VCaP (cell line): Measurements from ENCODE around the gene RAD50.

Experiments used
- H3K27ac ChIP-seq: fragments of 450-650 bp; 2 replicates; pipeline ENCODE4 v1.5.1; 2017
- TF ChIP-seq, protein P1 (sequence below): fragments of 450-650 bp; conservative IDR thresholded peaks from 2 replicates; pipeline ENCODE4 v1.5.1; 2017; ENCODE audit warnings: mild to moderate bottlenecking, moderate library complexity

The RAD50 gene

DNA sequence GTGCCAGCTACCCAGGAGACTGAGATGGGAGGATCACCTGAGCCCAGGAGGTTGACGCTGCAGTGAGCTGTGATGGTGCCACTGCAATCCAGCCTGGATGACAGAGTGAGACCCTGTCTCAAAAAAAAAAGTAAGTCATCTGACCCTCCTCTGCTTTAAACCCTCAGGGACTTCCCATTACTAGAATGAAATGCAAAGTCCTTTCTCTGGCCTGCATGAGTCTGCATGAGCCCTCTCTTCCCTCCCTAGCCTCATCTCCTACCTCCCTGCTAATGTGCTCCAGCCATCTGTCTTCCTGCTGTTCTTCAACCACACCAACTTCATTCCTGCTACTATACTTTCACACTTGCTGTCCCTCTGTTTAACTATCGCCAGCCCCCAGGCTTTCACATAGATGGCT lies 28.8 kb upstream of the RAD50 start:
- H3K27ac ChIP-seq: no peak overlapping the region
- TF ChIP-seq, protein P1, sequence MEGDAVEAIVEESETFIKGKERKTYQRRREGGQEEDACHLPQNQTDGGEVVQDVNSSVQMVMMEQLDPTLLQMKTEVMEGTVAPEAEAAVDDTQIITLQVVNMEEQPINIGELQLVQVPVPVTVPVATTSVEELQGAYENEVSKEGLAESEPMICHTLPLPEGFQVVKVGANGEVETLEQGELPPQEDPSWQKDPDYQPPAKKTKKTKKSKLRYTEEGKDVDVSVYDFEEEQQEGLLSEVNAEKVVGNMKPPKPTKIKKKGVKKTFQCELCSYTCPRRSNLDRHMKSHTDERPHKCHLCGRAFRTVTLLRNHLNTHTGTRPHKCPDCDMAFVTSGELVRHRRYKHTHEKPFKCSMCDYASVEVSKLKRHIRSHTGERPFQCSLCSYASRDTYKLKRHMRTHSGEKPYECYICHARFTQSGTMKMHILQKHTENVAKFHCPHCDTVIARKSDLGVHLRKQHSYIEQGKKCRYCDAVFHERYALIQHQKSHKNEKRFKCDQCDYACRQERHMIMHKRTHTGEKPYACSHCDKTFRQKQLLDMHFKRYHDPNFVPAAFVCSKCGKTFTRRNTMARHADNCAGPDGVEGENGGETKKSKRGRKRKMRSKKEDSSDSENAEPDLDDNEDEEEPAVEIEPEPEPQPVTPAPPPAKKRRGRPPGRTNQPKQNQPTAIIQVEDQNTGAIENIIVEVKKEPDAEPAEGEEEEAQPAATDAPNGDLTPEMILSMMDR: no peak

DNA sequence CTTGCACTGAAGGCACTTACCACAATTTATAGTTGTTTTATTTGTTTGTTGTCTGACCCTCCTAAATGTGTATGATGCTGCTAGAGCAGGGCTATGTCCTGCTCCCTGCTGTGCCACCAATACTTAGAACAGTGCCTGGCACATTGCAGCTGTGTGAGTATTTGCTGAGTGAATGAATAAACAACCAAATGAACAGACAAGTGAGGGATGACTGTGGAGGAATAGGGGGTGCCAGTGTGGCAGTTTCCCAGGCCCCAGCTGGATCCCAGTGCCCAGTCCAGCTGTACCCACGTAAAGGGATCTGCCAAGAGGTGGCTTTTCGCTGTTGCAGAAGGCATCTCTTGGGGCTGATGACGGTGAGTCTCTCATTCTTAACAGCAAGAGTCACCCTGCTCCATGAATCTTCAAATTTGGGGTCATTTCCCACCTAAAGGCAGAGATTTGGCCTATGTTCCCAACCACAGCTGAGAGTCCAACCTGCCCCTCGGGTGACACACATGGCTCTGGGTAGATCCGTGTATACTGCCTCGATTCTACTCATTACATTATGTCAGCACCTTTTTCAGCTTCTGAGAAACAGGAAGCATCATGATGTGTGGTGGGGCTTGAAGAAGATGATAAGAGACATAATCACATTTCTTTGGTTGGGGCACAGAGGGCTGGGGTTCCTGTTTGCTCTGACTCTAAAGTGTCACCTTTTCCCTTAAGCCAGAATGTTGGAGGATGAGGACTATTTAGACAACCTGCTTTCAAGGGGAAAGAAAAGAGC lies 27.7 kb upstream of the RAD50 start:
- H3K27ac ChIP-seq: no peak overlapping the region
- TF ChIP-seq, protein P1: no peak

DNA sequence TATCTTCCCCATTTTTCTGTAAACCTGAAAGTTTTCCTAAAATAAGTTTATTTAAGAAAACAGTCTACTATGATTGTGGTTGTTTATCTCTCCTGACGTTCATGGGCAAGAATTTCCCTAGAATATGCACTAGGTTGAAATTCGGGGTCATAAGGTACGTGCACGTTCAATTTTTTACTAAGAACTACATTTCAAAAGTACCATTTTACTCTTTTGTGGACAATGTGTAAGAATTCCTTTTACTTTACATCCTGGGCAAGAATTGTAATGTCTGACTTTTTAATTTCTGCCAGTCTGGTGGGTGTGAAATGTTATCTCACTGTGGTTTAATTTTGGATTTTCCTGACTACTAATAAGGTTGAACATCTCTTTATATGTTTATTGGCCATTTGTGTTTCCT lies 25.8 kb upstream of the RAD50 start:
- no peak overlapping the region for H3K27ac ChIP-seq
- TF ChIP-seq, protein P1: no peak

DNA sequence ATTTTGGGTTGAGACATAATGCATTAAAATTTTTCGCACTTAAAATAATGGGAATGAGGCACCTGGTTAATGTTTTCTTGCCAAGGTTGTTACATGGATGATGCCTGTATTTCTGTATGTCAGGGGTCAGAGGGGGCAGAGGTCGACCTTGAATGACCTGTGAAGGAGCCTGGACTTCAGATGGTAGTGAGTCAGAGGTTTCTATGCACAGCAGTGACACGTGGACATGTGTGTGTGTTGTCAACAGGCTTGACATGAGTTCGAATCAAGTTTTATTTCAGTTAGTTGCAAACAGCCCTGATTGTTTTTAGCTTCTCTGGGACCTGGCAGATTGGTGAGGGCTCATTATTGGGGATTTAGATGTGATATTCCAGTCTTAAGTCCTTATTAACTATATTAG lies 17.1 kb upstream of the RAD50 start:
- TF ChIP-seq, protein P1: no peak
- H3K27ac ChIP-seq: no peak overlapping the region

DNA sequence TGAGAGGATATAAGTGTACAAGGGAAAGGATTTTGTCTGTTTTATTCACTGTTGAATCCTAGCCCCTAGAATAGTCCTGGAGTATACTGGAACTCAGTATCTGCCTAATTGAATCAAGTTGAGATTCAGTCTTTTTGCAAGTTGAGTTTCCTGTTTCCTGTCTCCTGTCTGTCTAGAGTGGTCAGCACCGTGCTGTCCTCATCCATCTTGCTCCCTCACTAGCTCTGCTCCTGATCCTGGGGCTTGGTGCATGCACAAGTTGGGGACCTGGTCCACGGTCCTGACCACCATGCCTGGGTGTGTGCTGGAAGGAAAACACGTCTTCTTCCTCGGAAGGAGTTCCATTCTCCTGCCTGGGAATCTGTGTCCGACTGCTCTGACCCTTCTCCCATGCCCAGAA lies 16.6 kb upstream of the RAD50 start:
- no peak overlapping the region for H3K27ac ChIP-seq
- TF ChIP-seq, protein P1: no peak

DNA sequence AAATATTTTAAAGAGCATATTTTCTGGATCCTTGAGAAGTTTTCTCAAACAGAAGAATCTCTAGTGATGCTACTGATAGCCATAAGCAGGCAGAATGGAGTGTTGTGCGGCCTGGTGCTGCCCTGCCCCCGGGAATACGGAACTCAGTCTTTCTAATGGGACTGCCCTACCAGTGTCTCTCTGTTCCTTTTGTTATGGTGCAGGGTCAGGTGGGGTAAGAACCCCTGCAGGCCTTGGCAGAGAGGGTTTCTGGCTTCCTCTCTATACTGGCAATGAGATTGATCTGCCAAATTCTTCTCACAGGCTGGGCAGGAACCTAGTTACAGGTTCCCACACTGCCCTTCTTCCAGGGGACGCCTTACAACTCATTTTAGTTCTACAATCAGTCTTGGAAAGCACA lies 16.0 kb upstream of the RAD50 start:
- TF ChIP-seq, protein P1: no peak
- H3K27ac ChIP-seq: no peak overlapping the region

DNA sequence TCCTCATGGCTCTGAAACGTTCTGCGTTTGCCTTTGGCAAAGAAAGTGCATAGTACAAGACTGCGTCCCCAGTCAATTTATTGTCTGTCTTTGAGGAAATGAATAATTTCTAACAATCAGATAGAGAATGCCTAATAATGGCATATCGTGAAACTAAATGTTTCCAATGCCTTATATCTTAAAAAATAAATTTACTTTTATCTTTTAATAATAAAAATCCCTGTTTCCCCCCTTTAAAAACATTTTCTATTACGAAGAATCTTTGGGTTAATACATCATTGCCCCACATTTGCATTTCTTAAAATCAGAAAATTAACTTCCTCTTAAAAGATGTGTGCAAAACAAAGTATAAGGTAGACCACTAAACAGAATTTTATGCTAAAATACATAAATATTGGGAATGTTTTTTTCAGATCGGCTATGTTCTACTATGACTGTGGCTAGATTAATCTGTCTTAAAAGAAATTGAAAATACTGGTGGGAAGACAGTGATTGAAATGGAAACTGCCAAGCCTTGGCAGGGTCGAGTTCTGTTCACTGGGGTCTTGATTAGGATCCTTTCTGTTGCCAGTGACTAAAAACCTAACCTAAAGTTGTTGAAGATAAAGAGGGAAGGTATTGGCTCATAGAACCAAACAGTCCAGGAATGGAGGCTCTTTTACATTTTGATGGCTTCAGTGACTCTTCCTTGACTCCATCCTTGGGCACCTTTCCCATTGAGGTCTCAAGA lies 13.1 kb upstream of the RAD50 start, which contains the start of gene IL5:
Gene IL5, minus strand, starts transcription at position 51 of the 730 bp plus-strand sequence. Its CDS starts 44 bp downstream, at position 7.
- H3K27ac ChIP-seq: no peak within 1 kb of the TSS
- TF ChIP-seq, protein P1: no peak
